Measurements from ENCODE around the gene PDGFA.

Gene PDGFA

DNA sequence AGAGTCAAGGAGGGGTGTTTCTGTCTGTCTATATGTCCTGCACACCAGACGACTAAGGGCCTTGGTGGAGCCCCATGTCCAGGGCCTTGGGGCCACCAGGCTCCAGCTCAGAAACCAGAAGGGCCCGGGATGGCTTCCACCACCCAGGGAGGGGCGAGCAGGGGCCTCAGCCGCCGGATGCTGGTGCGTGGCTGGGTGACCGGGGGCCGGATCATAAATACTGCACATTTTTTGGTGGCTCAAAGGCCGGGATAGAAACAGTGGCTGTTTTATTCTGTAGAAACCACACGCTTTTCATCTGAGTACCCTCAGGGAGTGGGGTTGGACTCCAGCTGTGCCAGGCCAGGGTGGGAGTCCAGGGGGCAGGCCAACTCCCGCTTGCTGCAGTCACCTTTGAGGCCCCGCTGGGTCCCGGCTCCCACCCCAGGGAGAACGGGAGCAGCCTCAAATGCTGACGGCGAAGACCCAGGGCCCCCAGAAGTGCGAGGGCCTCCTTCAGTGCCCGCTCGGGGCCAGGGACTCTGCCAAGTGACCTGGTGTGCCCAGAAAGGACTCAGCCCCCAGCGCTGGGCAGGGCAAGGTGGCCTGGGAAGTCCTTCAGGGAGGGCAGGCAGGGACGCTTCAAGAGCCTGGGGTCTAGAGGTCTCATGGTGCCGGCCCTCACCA, 28.2 kb downstream of the PDGFA start:
- no peak for DNase-seq (ENCODE audit: low spot score)
- TF ChIP-seq, protein P1, sequence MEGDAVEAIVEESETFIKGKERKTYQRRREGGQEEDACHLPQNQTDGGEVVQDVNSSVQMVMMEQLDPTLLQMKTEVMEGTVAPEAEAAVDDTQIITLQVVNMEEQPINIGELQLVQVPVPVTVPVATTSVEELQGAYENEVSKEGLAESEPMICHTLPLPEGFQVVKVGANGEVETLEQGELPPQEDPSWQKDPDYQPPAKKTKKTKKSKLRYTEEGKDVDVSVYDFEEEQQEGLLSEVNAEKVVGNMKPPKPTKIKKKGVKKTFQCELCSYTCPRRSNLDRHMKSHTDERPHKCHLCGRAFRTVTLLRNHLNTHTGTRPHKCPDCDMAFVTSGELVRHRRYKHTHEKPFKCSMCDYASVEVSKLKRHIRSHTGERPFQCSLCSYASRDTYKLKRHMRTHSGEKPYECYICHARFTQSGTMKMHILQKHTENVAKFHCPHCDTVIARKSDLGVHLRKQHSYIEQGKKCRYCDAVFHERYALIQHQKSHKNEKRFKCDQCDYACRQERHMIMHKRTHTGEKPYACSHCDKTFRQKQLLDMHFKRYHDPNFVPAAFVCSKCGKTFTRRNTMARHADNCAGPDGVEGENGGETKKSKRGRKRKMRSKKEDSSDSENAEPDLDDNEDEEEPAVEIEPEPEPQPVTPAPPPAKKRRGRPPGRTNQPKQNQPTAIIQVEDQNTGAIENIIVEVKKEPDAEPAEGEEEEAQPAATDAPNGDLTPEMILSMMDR (IDR thresholded peaks at IDR 0.05), result no peak
- H3K4me3 ChIP-seq, result no peak overlapping the region
- no peak overlapping the region for H3K27ac ChIP-seq

DNA sequence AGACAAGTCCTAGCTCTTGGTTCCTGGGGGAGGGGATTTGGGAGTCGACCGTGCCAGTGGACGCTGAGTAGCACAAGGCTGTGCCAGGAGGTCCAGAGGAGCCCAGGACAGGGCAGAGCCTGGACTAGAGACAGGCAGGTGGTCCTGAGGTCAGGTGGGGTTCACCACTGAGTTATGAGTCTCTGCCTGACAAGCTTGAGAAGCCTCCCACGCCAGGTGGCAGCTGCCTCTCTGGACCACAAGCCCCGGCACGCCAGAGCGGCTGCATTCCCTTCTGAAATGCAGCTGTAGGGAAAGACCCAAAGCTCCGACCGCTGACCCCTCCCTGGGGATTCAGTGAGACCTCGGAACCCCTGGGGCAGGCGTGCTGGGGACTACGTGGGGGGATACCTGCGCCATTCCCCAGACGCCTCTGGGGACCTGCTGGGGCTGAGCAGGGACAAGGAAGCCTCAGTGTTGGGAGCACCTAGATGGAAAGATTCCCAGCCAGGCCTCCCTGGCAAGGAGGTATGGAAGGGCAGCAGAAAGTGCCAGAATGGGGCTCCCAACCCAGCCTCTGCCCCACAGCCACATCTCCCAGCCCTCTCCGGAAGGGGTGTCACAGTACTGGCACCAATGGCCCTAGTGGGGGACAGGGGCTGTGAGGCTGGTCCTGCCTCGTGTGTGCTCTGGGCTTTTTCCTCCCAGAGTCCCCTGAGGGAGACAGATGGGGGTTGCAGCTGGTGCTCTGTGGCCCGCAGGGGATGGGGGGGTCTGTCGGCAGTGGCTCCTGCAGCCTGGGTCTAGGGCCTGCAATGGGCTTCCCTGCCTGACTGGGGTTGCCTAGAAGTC, 29.0 kb downstream of the PDGFA start:
- H3K4me3 ChIP-seq, result no peak overlapping the region
- no peak overlapping the region for H3K27ac ChIP-seq
- TF ChIP-seq, protein P1 (IDR thresholded peaks at IDR 0.05), result no peak
- no peak for DNase-seq (ENCODE audit: low spot score)

DNA sequence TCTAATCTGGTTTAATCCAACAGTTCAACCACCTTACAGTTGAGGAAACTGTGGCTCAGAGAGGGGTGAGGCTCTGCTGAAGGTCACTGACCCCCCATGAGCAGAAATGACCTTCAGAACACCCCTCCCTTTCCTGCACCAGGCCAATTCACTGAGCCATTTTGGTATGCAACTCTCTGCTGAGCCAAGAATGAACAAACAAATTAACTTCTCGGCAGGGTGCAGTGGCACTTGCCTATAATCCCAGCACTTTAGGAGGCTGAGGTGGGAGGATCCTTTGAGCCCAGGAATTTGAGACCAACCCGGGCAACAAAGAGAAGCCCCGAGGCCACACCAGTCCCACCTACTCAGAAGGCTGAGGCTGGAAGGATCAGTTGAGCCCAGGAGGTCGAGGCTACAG, 29.8 kb downstream of the PDGFA start:
- no peak for DNase-seq (ENCODE audit: low spot score)
- H3K27ac ChIP-seq, result no peak overlapping the region
- H3K4me3 ChIP-seq, result no peak overlapping the region
- TF ChIP-seq, protein P1 (IDR thresholded peaks at IDR 0.05), result no peak

DNA sequence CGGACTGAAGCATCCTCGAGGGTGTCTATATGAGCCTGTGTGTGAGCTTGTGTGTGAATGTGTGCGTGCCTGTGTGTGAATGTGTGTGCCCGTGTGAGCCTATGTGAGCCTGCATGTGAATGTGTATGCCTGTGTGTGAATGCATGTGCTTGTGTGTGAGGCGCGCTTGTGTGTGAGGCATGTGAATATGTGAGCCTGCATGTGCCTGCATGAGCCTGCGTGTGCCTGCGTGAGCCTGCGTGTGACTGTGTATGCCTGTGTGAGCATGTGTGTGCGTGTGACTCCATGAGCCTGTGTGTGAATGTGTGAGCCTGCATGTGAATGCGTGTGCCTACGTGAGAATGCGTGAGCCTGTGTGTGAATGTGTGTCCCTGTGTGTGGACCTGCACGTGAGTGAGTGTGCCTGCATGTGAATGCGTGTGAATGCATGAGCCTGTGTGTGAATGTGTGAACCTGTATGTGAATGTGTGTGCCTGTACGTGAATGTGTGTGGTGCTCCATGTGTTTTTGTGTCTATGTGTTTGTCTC, 33.4 kb downstream of the PDGFA start:
- no peak for DNase-seq (ENCODE audit: low spot score)

DNA sequence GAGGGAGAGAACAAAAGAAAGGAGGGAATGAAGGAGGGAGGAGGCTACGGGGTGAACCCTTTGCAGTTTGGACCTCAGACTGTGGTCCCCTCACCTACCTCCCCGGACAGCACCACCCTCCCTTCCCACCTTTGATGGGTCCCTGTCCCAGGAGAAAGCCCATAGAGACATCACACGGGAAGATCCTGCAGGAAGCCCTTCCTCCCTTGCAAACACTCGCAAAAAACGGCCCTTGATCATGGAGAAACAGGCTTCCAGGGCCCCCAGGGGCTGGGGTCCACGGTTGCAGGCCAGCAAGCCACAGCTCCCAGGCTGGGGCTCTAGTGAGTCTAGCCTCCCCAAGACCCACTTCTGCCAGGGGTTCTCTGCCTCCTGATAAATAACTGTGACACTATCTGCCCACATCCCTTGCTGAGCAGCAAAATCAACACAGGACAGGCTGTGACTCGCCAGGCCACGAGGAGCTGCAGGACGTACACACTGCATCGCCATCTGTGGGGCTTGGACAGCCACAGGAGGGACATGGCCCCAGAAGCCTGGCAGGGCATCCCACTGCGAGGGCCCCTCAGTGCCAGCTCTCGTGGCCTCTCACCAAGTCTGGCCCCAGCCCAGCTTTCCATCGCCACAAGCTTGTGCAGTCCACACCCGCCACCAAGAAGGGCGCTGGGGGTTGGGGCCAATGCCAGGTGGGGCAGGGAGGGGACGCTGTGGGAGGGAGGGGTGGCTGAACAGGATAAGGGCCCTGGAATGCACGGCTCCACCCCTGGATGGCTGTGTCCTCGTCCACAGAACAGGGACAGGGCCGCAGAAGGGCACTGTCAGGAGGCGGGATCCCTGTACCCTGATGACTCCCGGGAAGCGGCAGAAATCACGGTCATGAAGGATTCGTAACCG, 34.2 kb downstream of the PDGFA start:
- no peak for DNase-seq (ENCODE audit: low spot score)
- no peak overlapping the region for H3K27ac ChIP-seq
- no peak overlapping the region for H3K4me3 ChIP-seq
- TF ChIP-seq, protein P1 (IDR thresholded peaks at IDR 0.05), result no peak

More for the DNA sequence above, 33.4 kb downstream of the PDGFA start:
- TF ChIP-seq, protein P1 (IDR thresholded peaks at IDR 0.05), result no peak
- Histone ChIP-seq H3K4me3 (no peak overlapping the region), H3K27ac (no peak overlapping the region)

DNA sequence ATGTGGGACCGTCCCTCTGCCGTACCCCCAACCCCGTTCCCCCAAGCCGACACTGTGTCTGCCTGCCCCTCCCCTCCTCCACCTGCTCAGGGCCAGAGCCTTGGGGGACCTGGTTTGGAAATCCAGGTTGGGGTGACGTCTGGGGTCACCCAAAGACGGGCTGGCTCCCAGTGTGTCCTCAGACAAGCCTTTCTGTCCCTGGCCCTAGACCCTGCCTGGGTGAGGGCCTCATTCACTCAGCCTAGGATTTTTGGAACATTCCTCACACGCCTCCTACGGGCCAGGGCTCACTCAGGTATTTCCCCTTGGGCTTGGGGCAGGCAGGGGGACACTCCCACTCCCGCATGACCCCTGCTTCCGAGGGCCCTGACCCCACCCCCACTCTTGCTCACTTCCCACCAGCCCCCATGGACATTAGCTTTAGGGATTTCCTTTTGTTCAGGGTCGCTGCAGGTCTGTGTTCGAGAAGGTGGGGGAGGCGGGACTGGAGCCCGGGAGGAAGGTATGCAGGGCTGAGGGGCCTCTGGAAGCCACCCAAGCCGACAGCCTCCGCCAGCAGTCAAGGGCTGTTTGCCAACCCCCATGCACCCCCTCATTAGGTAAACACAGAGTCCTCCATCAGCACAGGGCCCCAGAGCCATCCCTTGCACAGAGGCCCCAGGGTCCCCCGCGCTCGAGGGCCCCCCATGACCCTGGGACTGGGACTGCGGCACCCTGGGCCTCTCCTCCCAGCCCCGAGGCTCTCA, 35.1 kb downstream of the PDGFA start:
- no peak for DNase-seq (ENCODE audit: low spot score)
- Histone ChIP-seq H3K27ac (no peak overlapping the region), H3K4me3 (no peak overlapping the region)
- TF ChIP-seq, protein P1 (IDR thresholded peaks at IDR 0.05), result no peak
